Endothelial cell of umbilical vein (primary cell): ENCODE measurements around the gene ABCG4. TPM values are rescaled to one million over a fixed set of nuclear protein-coding genes. Genes with fewer than 3 reads are reported as not detected.

Source experiments
- BruUV-seq: library from RNA; stranded (reverse); fragments of 400-500 nt; replicated peaks from 2 replicates; lab custom pipeline; 2021; lab: Mats Ljungman, UMichigan
- CTCF ChIA-PET: fragments of 300-600, 350-600 bp; sonication (Branson Sonifier 250); formaldehyde crosslinking; loops from one replicate; lab custom pipeline; 2021; ENCODE audit warnings: antibody characterized with exemption, inconsistent platforms; lab: Charles Lee
- POLR2A ChIA-PET: fragments of 300-600, 350-600 bp; sonication (Branson Sonifier 250); formaldehyde crosslinking; loops from one replicate; lab custom pipeline; 2021; ENCODE audit warnings: antibody characterized with exemption, inconsistent platforms; lab: Charles Lee
- DNase-seq: peaks from one replicate; pipeline ENCODE4 v3.0.0-alpha.2; 2011; ENCODE audit warnings: low read depth, low spot score
- FAIRE-seq: peaks from 2 replicates; lab custom pipeline; 2011; peaks lifted over from hg19 to GRCh38; lab: Jason Lieb, UNC
- H2AFZ ChIP-seq: 2 replicates; pipeline ENCODE4 v1.6.0; 2012; ENCODE audit warnings: low read depth, low read length, control low read depth, inconsistent platforms
- H3K27ac ChIP-seq: 2 replicates; pipeline ENCODE4 v1.5.1; 2011; ENCODE audit warnings: low read depth, mild to moderate bottlenecking, control low read depth, low read length, moderate library complexity; ENCODE audit not compliant: insufficient read depth
- H3K27me3 ChIP-seq, 2 experiments: 2 replicates each; pipeline versions ENCODE4 v1.6.0 to v1.6.1; 2011; ENCODE audit warnings: low read length in 2 of 2, mixed read lengths in 1 of 2; ENCODE audit not compliant: control insufficient read depth in 2 of 2, insufficient read depth in 2 of 2
- H3K36me3 ChIP-seq, 2 experiments: 2 replicates in 1 of 2; 3 replicates in 1 of 2; pipeline ENCODE4 v1.5.1; 2011; ENCODE audit warnings: low read length in 2 of 2, mild to moderate bottlenecking in 1 of 2, moderate library complexity in 1 of 2; ENCODE audit not compliant: control insufficient read depth in 2 of 2, insufficient read depth in 2 of 2; ENCODE audit errors: extremely low read depth in 1 of 2
- H3K4me1 ChIP-seq: 3 replicates; pipeline ENCODE4 v1.5.1; 2011; ENCODE audit warnings: mild to moderate bottlenecking, low read length; ENCODE audit not compliant: control insufficient read depth, insufficient read depth; ENCODE audit errors: extremely low read depth
- H3K4me2 ChIP-seq: 2 replicates; pipeline ENCODE4 v1.6.1; 2011; ENCODE audit warnings: low read length, control low read depth, mixed read lengths; ENCODE audit not compliant: insufficient read depth
- H3K4me3 ChIP-seq, 3 experiments: fragments of 200-600 bp in 1 of 3; sonication (generic), shearing (Covaris generic) in 1 of 3; replicated peaks in 1 of 3; 2 replicates each; pipeline ENCODE4 v1.5.1; 2011 to 2016; ENCODE audit warnings: control low read depth in 3 of 3, low read length in 3 of 3, mild to moderate bottlenecking in 2 of 3, inconsistent platforms in 1 of 3, low read depth in 1 of 3, moderate library complexity in 1 of 3; ENCODE audit not compliant: insufficient read depth in 1 of 3
- H3K79me2 ChIP-seq: 2 replicates; pipeline ENCODE4 v1.6.0; 2012; ENCODE audit warnings: low read length, inconsistent platforms; ENCODE audit not compliant: control insufficient read depth, insufficient read depth
- H3K9ac ChIP-seq: replicated peaks from 2 replicates; pipeline ENCODE3; 2011; ENCODE audit warnings: low read length, control low read depth; ENCODE audit not compliant: insufficient read depth; ENCODE audit errors: extremely low read depth
- H3K9me1 ChIP-seq: replicated peaks from 3 replicates; pipeline ENCODE4 v1.6.0; 2011; ENCODE audit warnings: mild to moderate bottlenecking, low read length; ENCODE audit not compliant: control insufficient read depth, insufficient read depth; ENCODE audit errors: extremely low read depth
- H3K9me3 ChIP-seq: replicated peaks from 2 replicates; pipeline ENCODE4 v1.5.1; 2012; ENCODE audit warnings: low read length, inconsistent platforms; ENCODE audit not compliant: control insufficient read depth, insufficient read depth
- H4K20me1 ChIP-seq: replicated peaks from 2 replicates; pipeline ENCODE3; 2011; ENCODE audit warnings: mild to moderate bottlenecking, low read length; ENCODE audit not compliant: control insufficient read depth, insufficient read depth; ENCODE audit errors: extremely low read depth
- CTCF ChIP-seq, 2 donors: IDR thresholded peaks; 1 replicate in 1 of 2; 2 replicates in 1 of 2; pipeline ENCODE4 v1.5.1; 2011; ENCODE audit warnings: low read length in 2 of 2, mild to moderate bottlenecking in 2 of 2, moderate library complexity in 2 of 2, control low read depth in 1 of 2, inconsistent platforms in 1 of 2, low read depth in 1 of 2; ENCODE audit not compliant: insufficient read depth in 1 of 2; ENCODE audit errors: extremely low read depth in 1 of 2
- EZH2 ChIP-seq: IDR thresholded peaks from 2 replicates; pipeline ENCODE4 v1.6.1; 2012; ENCODE audit warnings: borderline replicate concordance, low read depth, mild to moderate bottlenecking, moderate library complexity, low read length, inconsistent platforms; ENCODE audit not compliant: severe bottlenecking
- FOS ChIP-seq: IDR thresholded peaks from 2 replicates; pipeline ENCODE4 v1.6.1; 2011; ENCODE audit warnings: mild to moderate bottlenecking, low read length, moderate library complexity, borderline replicate concordance; ENCODE audit not compliant: insufficient read depth
- GATA2 ChIP-seq: IDR thresholded peaks from 2 replicates; pipeline ENCODE4 v1.7.0; 2011; ENCODE audit warnings: low read depth, mild to moderate bottlenecking, moderate library complexity, mixed read lengths, low read length; ENCODE audit not compliant: insufficient read length, insufficient read depth
- MYC ChIP-seq: IDR thresholded peaks from one replicate; pipeline ENCODE4 v1.6.1; 2011; ENCODE audit warnings: mild to moderate bottlenecking, low read depth, low read length
- POLR2A ChIP-seq: IDR thresholded peaks from 2 replicates; pipeline ENCODE4 v1.6.1; 2012; ENCODE audit warnings: low read depth, mild to moderate bottlenecking, control low read depth, low read length
- dilution Hi-C: fragments of 300-500 bp; cut with MboI; formaldehyde crosslinking; loops from one replicate; pipeline ENCODE4 v1.15.0; 2019; ENCODE audit warnings: low sequenced_read_pairs; ENCODE audit not compliant: extremely low pct_ligation_motif_present
- intact Hi-C: fragments of 100-400 bp; cut with micrococcal nuclease; formaldehyde crosslinking; loops from one replicate; pipeline ENCODE4 v1.10.0; 2022
- polyA plus RNA-seq, 4 experiments: library from polyadenylated mRNA; depleted of rRNA in 3 of 4; stranded (reverse) in 3 of 4; unstranded in 1 of 4; fragments of >200 nt; gene quantifications; 2 replicates each; pipeline versions ENCODE4 v1.2.1 to v1.2.3, GENCODE V29; 2011 to 2012; ENCODE audit warnings: missing spikeins in 1 of 4
- total RNA-seq: library from RNA; stranded (reverse); gene quantifications from 2 replicates; pipeline ENCODE4 v1.2.3, GENCODE V29; 2021
- TF ChIP-seq, protein P1 (sequence below): IDR thresholded peaks from 2 replicates; pipeline ENCODE4 v1.6.1; 2011; ENCODE audit not compliant: insufficient read depth, insufficient read length

ABCG4 gene
- total and polyA plus RNA-seq, 2 donors (not counting 3 experiments of a cell fraction or from before 2014, with no cell fraction given): 1.0 to 1.7 TPM

DNA sequence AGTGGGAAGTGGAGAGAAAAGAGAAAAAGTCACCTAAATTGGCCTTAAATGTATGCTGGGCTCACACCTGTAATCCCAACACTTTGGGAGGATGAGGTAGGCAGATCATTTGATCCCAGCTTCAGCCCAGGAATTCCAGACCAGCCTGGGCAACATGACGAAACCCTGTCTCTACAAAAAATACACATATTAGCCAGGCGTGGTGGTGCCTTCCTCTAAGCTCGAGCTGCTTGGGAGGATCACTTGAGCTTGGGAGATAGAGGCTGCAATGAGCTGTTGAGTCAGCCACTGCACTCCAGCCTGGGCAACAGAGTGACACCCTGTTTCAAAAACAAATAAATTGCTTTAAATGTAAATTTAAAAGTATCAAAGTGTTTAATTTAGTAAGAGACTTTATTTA is 61.2 kb downstream of the ABCG4 start:
- BruUV-seq: no TSS peak
- peaks cover 6% of the 10 kb centered on the region for H4K20me1 ChIP-seq
- dilution Hi-C loops: no loop called here
- intact Hi-C loops: no loop called here
- DNase-seq (no peak), FAIRE-seq (no peak)
- no peak overlapping the region for H3K9ac ChIP-seq
- no peak overlapping the region for H3K4me2 ChIP-seq
- H3K4me3 ChIP-seq: no peak overlapping the region
- H3K79me2 ChIP-seq: peaks cover 79% of the 10 kb centered on the region
- peaks cover 16% of the 10 kb centered on the region for H3K4me1 ChIP-seq
- H3K9me3 ChIP-seq: no peaks in the 10 kb centered on the region
- CTCF ChIA-PET: interaction anchor here (1.1 to 1.6 kb wide), 3 partner anchors 12 to 114 kb away, joined by 3 to 4 read pairs (median 4); no protein-coding TSS in a partner anchor
- H3K27me3 ChIP-seq: no peaks in the 10 kb centered on the region
- H3K27ac ChIP-seq: no peak overlapping the region
- POLR2A ChIA-PET: interaction anchor here (0.6 kb wide), 2 partner anchors 23 to 57 kb away, joined by 3 read pairs; no protein-coding TSS in a partner anchor
- no peaks in the 10 kb centered on the region for H3K9me1 ChIP-seq
- TF ChIP-seq, protein P1, sequence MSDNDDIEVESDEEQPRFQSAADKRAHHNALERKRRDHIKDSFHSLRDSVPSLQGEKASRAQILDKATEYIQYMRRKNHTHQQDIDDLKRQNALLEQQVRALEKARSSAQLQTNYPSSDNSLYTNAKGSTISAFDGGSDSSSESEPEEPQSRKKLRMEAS: no peak
- no peak for TF ChIP-seq POLR2A
- no peak for TF ChIP-seq CTCF (IDR thresholded peaks at IDR 0.05; ENCODE audit: extremely low read depth in 1 of 2, insufficient read depth in 1 of 2, low read depth in 1 of 2, low read length in 2 of 2)
- no peak for TF ChIP-seq MYC
- TF ChIP-seq GATA2: no peak
- no peak for TF ChIP-seq FOS
- TF ChIP-seq EZH2: no peak
- no peak overlapping the region for H2AFZ ChIP-seq
- no peaks in the 10 kb centered on the region for H3K36me3 ChIP-seq

Other genes with a start within 250 kb of the ABCG4 start
- gene BCL9L, start 223.1 kb upstream of the ABCG4 start, total RNA-seq: 44.7 and 48.8 TPM in 2 replicates
- 7.3 and 10.2 TPM in 2 replicates for gene BCL9L, start 223.1 kb upstream of the ABCG4 start, polyA plus RNA-seq
- gene UPK2, start 192.8 kb upstream of the ABCG4 start, total RNA-seq: not detected in 2 replicates
- 0.11 and 0.13 TPM in 2 replicates for gene UPK2, start 192.8 kb upstream of the ABCG4 start, polyA plus RNA-seq
- gene FOXR1, start 177.3 kb upstream of the ABCG4 start, total RNA-seq: not detected in 2 replicates
- gene FOXR1, start 177.3 kb upstream of the ABCG4 start, polyA plus RNA-seq: not detected in 2 replicates
- gene CENATAC, start 150.9 kb upstream of the ABCG4 start, total RNA-seq: 39.0 and 41.8 TPM in 2 replicates
- gene CENATAC, start 150.9 kb upstream of the ABCG4 start, polyA plus RNA-seq: 14.2 and 14.6 TPM in 2 replicates
- 992 and 1,027 TPM in 2 replicates for gene RPS25, start 130.7 kb upstream of the ABCG4 start, total RNA-seq
- gene RPS25, start 130.7 kb upstream of the ABCG4 start, polyA plus RNA-seq: 579 and 887 TPM in 2 replicates
- 64.2 and 79.3 TPM in 2 replicates for gene TRAPPC4, start 130.3 kb upstream of the ABCG4 start, total RNA-seq
- 180 and 224 TPM in 2 replicates for gene TRAPPC4, start 130.3 kb upstream of the ABCG4 start, polyA plus RNA-seq
- gene SLC37A4, start 118.2 kb upstream of the ABCG4 start, total RNA-seq: 19.9 and 21.5 TPM in 2 replicates
- gene SLC37A4, start 118.2 kb upstream of the ABCG4 start, polyA plus RNA-seq: 36.5 and 41.9 TPM in 2 replicates
- 286 and 302 TPM in 2 replicates for gene HYOU1, start 91.8 kb upstream of the ABCG4 start, total RNA-seq
- gene HYOU1, start 91.8 kb upstream of the ABCG4 start, polyA plus RNA-seq: 318 and 355 TPM in 2 replicates
- gene VPS11, start 81.2 kb upstream of the ABCG4 start, total RNA-seq: 27.0 and 31.0 TPM in 2 replicates
- 25.4 and 26.4 TPM in 2 replicates for gene VPS11, start 81.2 kb upstream of the ABCG4 start, polyA plus RNA-seq
- gene HMBS, start 64.2 kb upstream of the ABCG4 start, total RNA-seq: 13.5 and 16.1 TPM in 2 replicates
- gene HMBS, start 64.2 kb upstream of the ABCG4 start, polyA plus RNA-seq: 23.9 and 24.8 TPM in 2 replicates
- 48.4 and 62.0 TPM in 2 replicates for gene DPAGT1, start 47.2 kb upstream of the ABCG4 start, total RNA-seq
- gene DPAGT1, start 47.2 kb upstream of the ABCG4 start, polyA plus RNA-seq: 203 and 212 TPM in 2 replicates
- gene C2CD2L, start 41.7 kb upstream of the ABCG4 start, total RNA-seq: 10.4 and 10.5 TPM in 2 replicates
- gene C2CD2L, start 41.7 kb upstream of the ABCG4 start, polyA plus RNA-seq: 9.1 and 10.2 TPM in 2 replicates
- 32.6 and 33.4 TPM in 2 replicates for gene HINFP, start 27.5 kb upstream of the ABCG4 start, total RNA-seq
- 30.8 and 34.6 TPM in 2 replicates for gene HINFP, start 27.5 kb upstream of the ABCG4 start, polyA plus RNA-seq
- gene NLRX1, start 19.7 kb downstream of the ABCG4 start, total RNA-seq: 14.6 and 15.1 TPM in 2 replicates
- gene NLRX1, start 19.7 kb downstream of the ABCG4 start, polyA plus RNA-seq: 15.5 and 18.3 TPM in 2 replicates
- not detected in 2 replicates for gene NHERF4, start 36.4 kb downstream of the ABCG4 start, total RNA-seq
- gene NHERF4, start 36.4 kb downstream of the ABCG4 start, polyA plus RNA-seq: not detected in 2 replicates
- gene CBL, start 57.3 kb downstream of the ABCG4 start, total RNA-seq: 40.1 and 41.5 TPM in 2 replicates
- 12.5 and 15.5 TPM in 2 replicates for gene CBL, start 57.3 kb downstream of the ABCG4 start, polyA plus RNA-seq
- 1,012 and 1,027 TPM in 2 replicates for gene MCAM, start 168.1 kb downstream of the ABCG4 start, total RNA-seq
- gene MCAM, start 168.1 kb downstream of the ABCG4 start, polyA plus RNA-seq: 2,543 and 3,419 TPM in 2 replicates
- gene RNF26, start 185.5 kb downstream of the ABCG4 start, total RNA-seq: 37.9 and 40.1 TPM in 2 replicates
- 41.6 and 43.8 TPM in 2 replicates for gene RNF26, start 185.5 kb downstream of the ABCG4 start, polyA plus RNA-seq
- gene C1QTNF5, start 191.8 kb downstream of the ABCG4 start, total RNA-seq: 126 and 130 TPM in 2 replicates
- gene C1QTNF5, start 191.8 kb downstream of the ABCG4 start, polyA plus RNA-seq: 201 and 228 TPM in 2 replicates
- not detected in 2 replicates for gene MFRP, start 197.7 kb downstream of the ABCG4 start, total RNA-seq
- 0.03 and 0.08 TPM in 2 replicates for gene MFRP, start 197.7 kb downstream of the ABCG4 start, polyA plus RNA-seq
- 1.1 and 1.2 TPM in 2 replicates for gene USP2, start 232.6 kb downstream of the ABCG4 start, total RNA-seq
- gene USP2, start 232.6 kb downstream of the ABCG4 start, polyA plus RNA-seq: 0.21 and 0.22 TPM in 2 replicates